SW 1271 (cell line): ENCODE results near the gene ZNF611.
"Not testable (repeated sequence)": the region's sequence is repeated elsewhere in the genome, so short reads cannot be mapped to it uniquely, and the experiment has no call there.

Experiments used
- DNase-seq, 2 experiments: peaks; one replicate each; lab custom pipeline; 2025; lab: John Stamatoyannopoulos, UW

Gene ZNF611

DNA sequence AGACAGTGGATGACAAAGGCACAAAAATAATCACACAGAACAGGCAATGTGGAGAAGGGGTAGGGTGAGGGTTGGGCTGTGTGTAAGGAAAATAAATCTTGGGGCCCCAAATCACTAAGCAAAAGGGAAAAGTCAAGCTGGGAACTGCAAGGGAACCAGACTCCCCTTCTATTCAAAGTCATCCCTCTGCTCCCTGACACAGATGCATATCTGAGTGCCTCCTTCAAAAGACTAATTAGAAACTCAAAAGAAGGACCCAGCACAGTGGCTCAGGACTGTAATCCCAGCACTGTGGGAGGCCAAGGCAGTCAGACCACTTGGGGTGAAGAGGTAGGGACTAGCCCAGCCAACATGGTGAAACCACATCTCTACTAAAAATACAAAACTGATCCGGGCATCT, 18.3 kb downstream of the ZNF611 start:
- no peak for DNase-seq

DNA sequence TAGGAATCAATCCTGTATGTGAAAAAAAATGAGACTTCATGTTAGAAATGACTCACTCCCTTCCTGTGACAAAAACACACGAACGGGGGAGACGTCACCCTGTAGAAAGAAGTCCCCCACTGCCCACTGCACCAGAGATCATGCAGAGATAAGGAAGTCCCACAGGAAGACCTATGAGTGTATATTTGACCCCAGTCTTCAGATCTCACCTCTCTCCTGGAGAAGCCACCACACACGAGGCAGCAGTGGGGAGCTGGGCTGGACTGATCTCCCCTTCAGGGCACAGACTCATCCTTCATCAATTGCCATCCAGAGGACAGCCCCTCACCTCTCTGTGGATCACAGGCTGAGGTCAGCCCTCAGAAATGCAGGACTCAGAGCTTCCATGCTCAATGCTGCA, 18.9 kb downstream of the ZNF611 start:
- not testable (repeated sequence) for DNase-seq

DNA sequence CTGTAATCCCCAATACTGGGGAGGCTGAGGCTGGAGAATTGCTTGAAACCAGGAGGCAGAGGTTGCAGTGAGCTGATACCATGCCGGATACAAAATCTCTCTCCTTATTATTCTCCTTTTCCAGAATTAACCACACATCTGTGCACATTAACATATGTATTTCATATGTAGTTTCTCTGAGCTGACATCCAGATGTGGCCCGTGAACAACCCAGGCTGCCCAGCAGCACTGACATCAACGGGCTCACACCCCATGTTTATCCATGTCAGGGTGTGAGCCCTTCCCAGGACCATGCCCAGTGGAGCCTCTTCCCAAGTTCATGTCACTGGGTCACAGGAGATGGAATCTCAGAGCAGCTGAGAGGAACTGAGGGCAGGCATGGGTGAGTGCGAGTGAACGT, 19.5 kb downstream of the ZNF611 start:
- DNase-seq, result not testable (repeated sequence)

DNA sequence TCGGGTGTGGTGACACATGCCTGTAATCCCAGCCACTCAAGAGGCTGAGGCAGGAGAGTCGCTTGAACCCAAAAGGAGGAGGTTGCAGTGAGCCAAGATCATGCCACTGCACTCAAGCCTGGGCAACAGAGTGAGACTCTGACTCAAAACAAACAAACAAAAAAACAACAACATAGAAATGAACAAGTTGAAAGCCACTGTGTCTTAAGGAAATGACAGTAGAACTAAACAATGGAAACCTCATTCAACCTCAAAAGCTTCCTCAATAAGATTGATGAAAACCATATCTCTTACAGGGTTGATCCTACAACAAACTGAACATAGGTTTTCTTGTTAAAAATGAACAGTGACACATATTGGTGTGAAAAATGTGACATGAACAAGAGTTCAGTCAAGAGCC, 21.8 kb downstream of the ZNF611 start:
- not testable (repeated sequence) for DNase-seq

DNA sequence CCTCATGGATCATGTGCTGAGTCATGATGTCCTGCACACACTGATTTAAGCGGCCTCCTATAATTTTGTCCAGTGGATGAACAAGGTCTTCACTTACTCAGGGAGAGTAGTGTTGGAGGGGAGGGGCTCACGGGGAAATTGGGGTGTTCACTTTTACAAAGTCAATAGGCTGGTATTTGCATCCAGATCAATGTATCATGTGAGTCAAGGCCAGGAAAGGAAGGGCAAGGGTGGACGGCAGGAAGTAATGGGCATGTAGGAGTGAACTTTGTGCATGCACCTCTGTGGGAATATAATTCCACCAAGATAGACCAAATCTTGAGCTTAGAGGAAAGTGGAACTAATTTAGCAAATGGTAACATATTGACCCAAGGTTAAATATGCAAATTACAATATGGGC, 23.2 kb downstream of the ZNF611 start:
- DNase-seq, result not testable (repeated sequence)

DNA sequence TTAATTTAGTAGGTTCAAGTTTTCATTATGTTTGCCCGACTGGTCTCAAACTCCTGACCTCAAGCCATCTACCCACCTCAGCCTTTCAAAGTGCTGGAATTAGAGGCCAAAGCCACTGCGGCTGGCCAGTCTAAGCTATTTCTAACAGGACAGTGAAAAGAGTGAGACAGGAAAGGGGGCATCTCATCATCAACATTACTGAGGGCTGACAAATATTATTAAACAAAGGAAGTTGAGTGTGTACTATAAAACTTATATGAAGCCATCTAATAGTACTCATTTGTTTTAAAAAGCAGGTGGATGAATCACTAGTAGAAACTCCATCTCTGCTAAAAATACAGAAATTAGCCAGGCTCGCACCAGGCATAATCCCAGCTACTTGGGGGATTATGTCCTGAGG, 24.3 kb downstream of the ZNF611 start:
- no peak for DNase-seq

DNA sequence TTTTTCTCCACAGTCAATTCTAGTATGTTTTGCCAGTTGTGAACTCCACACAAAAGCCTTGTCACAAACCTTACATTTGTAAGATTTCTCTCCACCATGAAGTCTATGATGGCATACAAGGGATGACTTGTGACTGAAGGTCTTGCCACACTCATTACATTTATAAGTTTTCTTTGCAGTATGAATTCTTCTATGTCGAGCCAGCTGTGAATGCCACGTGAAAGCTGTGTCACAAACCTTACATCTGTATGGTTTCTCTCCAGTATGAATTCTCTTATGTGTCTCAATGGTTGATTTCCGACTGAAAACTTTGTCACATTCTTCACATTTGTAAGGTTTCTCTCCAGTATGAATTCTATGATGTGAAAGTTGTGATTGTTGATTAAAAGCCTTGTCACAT, 29.2 kb downstream of the ZNF611 start:
- not testable (repeated sequence) for DNase-seq

DNA sequence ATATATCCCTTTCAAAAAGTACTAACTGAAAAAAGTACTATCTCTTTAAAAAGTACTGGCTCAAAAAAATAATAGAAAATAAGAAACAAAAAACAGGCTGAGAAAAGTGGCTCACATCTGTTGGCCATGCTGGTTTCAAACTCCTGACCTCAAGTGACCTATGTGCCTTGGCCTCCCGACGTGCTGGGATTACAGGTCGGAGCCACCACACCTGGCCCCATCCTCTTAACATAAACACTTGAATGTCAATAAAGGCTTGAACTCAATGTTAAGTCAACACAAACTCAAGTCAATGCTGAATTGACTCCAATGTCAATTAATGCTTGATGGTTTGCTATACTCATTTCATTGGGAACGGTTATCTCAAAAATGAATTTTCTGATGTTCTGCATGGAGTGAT, 30.9 kb downstream of the ZNF611 start:
- no peak for DNase-seq

DNA sequence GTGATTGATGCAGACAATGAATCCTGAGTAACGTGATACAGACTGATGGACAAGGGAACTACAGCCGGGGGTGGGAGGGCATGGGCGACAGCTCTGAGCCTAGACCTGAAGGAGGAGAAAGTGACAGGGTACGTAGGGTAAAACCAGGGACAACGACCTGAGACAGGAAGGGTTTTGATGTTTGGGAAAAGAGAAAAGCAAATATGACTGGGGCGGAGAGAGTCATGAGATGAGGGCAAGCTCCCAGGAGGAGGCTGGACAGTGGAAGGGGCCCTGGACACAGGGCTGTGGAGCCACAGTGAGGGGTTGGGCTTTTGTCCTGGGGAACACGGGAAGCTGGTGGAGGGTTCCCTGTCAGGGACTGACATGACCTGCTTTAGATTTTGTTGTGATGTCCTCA, 34.2 kb downstream of the ZNF611 start:
- no peak for DNase-seq

DNA sequence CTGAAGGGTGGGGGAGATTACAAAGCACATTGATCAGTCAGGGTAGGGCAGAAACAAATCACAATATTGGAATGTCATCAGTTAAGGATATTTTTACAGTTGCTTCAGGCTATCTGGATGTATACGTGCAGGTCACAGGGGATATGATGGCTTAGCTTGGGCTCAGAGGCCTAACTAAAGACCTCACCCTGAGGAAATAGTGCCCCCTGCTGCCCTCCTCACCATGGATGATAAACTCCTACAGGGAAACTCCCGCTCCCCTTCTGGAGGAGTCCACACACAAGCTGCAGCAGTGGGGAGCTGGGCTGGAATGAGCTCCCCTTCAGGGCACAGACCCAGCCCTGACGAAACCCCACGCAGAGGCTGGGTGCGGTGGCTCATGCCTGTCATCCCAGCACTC, 35.3 kb downstream of the ZNF611 start:
- DNase-seq, result not testable (repeated sequence)

DNA sequence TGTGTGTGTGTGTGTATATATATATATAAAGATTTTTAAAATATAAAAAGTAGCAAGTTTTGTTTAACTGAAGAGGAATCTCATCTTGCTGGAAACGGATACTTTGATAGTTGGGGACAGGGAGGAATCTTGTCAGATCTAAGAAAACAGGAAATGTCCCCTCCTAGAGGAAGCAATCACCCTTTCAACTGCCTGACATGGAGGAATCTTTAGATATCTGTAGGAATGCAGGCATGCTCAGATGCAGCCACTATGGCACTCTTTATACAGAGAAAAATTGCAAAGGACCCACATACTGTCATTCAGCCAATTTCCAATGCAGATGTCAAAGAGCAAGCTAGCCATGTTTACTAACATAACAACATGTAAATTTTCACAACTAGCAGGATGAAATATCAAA, 38.8 kb downstream of the ZNF611 start:
- DNase-seq, result no peak

DNA sequence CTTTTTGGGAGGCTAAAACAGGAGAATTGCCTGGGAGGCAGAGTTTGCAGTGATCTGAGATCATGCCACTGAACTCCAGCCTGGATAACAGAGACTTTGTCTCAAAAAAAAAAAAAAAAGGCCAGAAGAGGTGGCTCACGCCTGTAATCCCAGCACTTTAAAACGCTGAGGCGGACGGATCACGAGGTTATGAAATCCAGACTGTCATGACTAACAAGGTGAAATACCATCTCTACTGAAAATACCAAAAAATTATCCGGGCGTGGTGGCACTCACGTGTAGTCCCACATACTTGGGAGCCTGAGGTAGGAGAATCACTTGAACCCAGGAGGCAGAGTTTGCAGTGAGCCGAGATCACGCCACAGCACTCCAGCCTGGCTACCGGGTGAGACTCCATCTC, 39.9 kb downstream of the ZNF611 start:
- DNase-seq, result no peak

DNA sequence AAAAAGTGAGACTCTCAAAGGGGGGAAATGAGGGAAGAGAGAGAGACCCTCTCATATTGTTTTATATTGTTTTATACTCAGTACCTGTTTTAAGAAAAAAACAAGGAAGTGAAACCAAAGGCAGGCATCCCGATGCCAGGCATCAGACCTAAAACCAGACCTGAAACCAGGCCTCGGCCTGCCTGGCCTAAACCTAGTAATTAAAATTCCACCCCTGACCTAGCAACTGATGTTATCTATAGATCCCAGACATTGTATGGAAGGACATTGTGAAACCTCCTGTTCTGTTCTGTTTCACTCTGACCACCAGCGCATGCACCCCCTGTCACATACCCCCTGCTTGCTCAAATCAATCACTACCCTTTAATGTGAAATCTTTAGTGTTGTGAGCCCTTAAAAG, 40.6 kb downstream of the ZNF611 start:
- DNase-seq, result not testable (repeated sequence)

DNA sequence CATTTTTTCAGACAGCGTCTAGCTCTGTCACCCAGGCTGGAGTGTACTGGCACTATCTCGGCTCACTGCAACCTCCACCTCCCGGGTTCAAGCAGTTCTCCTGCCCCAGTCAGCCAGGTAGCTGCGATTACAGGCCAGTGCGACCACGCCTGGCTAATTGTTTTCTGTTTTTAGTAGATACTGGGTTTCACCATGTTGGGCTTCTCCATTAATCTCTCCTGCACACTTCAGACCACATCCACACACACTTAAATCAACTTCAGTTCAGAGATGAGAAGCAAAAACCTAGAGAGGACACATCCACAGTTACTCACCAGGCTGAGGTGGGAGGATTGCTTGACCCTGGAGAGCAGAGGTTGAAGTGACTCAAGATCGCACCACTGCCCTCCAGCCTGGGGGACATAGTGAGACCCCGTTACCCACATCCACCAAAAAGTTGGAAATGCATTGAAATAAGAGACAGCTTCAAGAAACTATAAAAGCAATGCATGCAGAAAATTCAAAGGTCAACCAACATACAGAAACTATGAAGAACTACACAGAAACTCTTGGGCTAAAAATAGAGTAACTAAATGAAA, 42.3 kb downstream of the ZNF611 start:
- no peak for DNase-seq

DNA sequence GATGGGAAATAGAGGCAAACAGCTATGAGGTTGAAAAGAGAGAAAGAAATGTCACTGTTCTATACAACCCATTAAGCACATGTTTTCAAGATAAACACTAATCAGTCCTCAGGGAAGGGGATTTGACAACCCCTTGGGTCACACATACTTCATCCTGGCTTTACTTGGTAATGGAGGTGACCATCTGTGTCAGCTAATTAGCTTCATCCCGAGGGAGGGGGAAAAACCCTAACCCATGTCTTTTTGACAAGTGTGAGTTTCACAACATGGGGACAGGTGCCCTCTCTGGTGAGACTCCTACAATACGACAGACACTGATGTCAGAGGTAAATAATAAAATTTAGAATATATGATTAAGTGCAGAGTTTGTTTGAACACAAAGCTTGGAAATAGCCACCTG, 43.1 kb downstream of the ZNF611 start:
- DNase-seq, result no peak

DNA sequence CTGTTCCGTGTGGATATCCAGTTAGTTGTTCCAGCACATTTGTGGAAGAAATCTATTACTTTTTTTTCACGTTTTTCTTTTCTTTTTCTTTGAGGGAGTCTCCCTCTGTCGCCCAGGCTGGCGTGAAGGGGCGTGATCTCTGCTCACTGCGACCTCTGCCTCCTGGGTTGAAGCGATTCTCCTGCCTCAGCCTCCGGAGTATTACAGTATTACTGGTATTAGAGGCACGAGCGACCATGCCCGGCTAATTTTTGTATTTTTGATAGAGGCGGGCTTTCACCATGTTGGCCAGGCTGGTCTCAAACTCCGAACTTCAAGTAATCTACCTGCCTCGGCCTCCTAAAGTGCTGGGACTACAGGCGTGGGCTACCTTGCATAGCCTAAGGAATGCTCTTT, 43.6 kb downstream of the ZNF611 start:
- DNase-seq, result no peak

DNA sequence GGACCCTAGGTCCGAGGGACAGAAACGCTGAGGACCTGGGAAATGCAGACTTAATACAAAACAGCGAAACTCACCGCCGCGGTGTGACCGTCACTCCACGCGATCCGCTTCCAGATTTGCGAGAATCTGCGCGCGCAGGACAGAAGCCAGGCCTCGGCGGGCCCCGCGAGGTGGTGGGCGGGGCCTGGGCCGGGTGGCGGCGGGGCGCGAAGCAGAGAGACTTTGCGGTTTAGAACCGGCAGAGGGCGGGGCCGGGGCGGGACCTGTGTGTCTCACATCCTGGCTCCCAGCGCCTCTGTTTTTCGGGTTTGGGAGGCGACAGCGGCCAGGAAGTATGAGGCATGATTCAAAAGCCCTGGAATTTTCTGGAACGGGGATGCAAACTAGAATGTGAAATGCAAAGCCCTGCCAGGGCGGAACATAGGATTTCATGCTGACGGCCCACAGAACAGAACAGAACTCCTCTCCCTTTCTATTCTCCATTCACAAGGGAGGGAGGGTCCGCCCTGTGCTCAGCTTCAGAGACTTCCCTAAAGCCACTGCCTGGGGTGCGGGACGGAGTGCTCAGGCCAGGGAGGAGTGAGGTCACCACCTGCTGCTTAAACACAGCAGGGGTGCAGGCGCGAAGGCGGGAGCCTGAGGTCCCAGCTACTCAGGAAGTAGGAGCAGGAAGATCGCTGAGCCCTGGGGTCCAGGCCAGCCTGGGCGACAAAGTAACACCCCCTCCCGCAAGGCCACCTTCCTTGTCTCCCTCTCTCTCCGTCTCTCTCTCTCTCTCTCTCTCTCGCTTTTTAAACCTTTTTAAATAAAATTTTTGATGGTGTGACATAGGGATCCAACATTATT, 44.3 kb downstream of the ZNF611 start:
- peak; percentile 63 to 87 for DNase-seq

DNA sequence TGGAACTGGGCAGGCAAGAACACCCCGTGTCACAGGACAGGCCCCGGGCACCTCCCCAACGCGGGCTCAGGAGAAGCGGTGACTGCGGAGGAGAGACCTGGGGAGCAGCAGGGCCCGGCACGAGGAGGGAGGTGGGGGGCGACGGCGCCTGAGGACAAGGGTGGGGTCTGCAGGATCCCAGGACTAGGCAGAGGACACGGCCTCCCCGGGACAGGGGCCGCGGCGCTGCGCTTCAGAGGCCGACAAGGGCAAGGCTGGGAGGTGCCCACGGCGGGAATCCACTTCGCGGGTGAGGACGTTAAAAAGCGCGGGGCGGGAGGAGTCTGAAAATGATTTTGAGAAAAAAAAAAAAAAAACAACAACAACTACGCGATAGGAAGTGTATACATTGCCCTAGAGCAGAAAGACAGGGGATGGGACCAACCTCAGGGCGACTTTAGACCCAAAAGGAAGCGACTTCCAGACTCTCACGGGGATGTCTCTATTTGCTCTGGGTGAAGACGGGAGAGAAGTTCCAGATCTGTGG, 44.9 kb downstream of the ZNF611 start:
- no peak for DNase-seq

DNA sequence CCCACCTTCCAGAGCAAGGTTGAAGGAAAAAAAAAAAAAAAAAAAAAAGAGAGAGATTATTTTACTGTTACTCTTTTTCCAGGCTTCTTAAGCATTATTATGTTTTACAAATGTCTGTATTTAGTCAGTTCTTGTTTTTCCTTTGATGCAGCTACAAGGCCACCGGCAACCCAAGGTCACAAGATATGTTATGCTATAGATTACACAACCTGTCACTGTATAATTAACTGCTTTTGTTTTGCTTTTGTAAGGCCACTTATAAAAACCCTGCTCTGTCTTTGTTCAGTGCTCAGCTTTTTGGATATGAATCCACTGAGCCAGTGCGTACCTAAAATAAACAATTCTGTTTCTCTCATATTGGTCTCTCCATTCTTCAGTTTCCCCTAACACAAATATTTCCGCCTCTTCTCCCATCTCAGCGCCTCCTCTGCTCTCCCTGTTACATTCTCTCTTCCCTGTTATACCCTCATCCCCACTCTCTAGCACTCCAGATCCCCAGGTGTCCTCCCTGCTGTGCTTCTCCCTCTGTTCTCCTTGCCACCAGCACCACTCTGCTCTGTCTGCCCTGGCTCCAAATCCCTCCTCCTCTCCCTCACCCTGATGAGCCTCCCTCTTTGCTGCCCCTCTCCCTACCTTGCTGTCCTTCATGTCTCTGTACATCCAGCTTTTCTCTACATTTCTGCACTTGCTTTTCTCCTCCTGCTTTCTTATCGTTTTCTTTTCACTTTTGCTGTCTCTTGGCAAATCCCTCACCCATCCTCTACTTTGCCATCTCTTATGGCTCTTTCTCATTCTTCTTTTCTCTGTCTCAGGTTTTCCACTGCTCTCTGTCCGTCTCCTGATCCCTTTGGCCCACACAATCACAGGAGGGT, 45.7 kb downstream of the ZNF611 start:
- not testable (repeated sequence) for DNase-seq

DNA sequence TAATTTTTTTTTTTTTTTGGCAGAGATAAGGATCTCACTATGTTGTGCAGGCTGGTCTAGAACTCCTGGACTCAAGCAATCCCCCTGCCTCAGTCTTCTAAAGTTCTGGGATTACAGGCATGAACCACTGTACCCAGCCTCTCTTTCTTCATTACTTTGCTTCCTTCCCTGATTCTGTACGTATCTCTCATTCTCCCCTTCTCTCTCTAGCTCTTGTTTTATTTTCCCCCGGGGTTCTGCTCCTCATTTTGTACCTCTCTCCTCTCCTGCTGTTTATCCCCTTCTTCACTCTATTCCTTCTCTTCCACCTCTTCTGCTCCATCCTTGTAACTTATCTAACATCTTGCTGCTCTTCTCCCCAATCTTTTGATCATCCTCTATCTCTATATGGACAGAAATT, 46.5 kb downstream of the ZNF611 start:
- DNase-seq, result no peak

DNA sequence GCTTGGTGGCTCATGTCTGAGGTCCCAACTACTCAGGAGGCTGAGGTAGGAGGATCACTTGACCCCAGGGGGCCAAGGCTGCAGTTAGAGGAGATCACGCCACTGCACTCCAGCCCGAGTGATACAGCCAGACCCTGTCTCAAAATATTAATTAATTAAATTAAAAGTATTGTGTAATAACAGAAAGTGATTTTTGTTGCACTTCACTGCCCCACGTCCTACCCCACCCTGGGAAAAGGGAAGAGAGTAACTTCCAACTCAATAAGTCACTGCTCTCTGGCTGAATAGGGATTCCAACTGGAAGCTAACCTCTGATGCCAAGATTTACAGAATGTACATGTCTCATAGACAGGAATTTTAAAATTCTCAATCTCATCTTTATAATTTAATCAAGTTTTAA, 47.2 kb downstream of the ZNF611 start:
- DNase-seq, result no peak

DNA sequence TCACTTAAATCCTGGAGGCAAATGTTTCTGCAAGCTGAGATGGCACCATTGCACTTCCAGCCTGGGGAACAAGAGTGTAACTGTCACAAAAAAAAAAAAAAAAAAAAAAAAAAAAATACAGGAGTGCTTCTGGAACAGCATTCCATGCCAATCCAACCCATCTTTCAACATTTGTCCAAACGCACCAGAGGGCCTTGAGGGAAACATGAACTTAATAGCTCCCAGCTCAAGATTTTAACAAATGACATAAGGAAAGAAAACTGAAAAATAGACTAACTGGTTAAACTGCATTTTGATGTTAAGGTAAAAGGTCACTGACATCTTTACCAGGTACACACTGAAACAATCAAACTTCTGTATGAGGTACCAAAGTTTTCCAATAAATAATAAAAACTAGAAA, 49.0 kb downstream of the ZNF611 start:
- DNase-seq, result no peak

DNA sequence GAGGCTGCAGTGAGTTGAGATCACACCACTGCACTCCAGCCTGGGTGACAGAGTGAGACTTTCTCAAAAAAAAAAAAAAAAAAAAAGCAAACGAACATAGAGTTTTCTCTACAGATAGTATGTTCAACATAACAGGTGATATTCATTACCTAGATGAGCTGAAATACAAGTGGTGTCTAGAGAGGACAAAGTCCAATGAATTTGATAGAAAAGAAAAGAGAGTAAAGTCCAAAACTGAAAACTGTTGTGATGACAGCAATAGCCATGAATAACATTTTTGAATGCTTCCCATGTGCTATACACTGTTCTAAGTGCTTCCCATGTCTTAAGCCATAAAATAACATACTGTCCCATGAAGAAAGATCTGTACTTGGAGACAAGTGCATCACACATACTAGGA, 53.6 kb downstream of the ZNF611 start:
- not testable (repeated sequence) for DNase-seq
